Measurements from ENCODE around the gene TSR3.

The TSR3 gene

DNA sequence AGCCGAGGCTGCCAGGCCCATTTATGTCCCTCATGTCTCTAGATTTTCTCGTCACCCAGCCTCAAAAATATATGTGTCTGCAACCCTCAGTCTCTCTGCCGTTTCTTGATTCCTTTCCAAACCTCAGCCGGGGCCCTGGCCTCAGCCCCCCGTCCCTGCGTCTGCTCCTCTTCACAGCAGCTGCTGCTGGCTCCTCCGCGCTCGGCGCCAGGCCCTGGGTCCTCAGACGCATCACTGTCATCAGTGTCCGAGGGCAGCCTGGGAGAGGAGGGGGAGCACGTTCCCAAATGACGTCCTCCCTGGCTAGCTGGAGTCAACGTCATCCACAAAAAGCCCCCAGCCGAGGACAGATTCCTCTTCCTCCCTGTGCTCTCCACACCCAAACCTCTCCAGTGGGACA is 2.3 kb downstream of the TSR3 start:
- H3K4me1 ChIP-seq (ENCODE audit: insufficient read depth, low read length) = peaks cover 49% of the 10 kb centered on the region
- no peak for ATAC-seq (ENCODE audit: insufficient read depth, low read depth)
- no peak overlapping the region for H3K4me3 ChIP-seq (ENCODE audit: low read depth in 1 of 2, low read length in 2 of 2)
- 0 out of 2 replicates have a peak overlapping the region, but pooled peaks have one; percentile 4 for H3K4me2 ChIP-seq (ENCODE audit: insufficient read depth, low read length)
- peaks cover 35% of the 10 kb centered on the region for H3K36me3 ChIP-seq (ENCODE audit: insufficient read depth, low read length)
- H4K20me1 ChIP-seq (ENCODE audit: insufficient read depth, low read length) = peaks cover 27% of the 10 kb centered on the region
- no peak overlapping the region for H3K27ac ChIP-seq (ENCODE audit: low read length)
- peaks cover 48% of the 10 kb centered on the region for H3K79me2 ChIP-seq (ENCODE audit: insufficient read depth, low read length)
- TF ChIP-seq EZH2 (IDR thresholded peaks at IDR 0.05; ENCODE audit: borderline replicate concordance, low read depth, low read length, severe bottlenecking) = no peak
- H3K27me3 ChIP-seq (ENCODE audit: insufficient read depth, low read length, poor library complexity) = no peaks in the 10 kb centered on the region
- DNase-seq = no peak
- H2AFZ ChIP-seq (ENCODE audit: low read depth, low read length) = no peak overlapping the region
- H3K9ac ChIP-seq (ENCODE audit: low read depth, low read length) = no peak overlapping the region
- no peaks in the 10 kb centered on the region for H3K9me3 ChIP-seq (ENCODE audit: insufficient read depth, low read length, severe bottlenecking)

DNA sequence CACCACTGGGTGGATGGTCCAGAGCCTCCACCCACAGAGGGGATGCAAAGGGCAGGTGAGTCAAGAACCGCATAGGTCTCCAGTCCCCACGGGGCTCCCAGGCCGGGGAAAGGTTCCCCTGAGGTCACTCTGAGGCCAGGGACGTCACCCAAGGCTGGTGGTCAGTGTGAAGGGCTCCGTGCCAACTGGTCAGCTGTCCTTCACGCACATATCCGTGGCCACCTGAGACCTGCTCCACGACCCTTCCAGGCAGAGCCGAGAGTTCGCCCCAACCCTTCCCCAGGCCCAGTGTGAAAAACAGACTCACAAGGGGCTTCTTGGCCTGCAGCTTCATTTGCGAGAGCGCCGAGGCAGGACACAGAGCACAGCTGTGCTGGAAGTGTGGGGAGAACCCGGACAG is 2.8 kb downstream of the TSR3 start:
- Histone ChIP-seq H3K27ac (ENCODE audit: low read length) (no peak overlapping the region), H2AFZ (ENCODE audit: low read depth, low read length) (no peak overlapping the region), H3K4me3 (ENCODE audit: low read depth in 1 of 2, low read length in 2 of 2) (no peak overlapping the region), H3K9me3 (ENCODE audit: insufficient read depth, low read length, severe bottlenecking) (no peaks in the 10 kb centered on the region), H3K36me3 (ENCODE audit: insufficient read depth, low read length) (peaks cover 35% of the 10 kb centered on the region), H3K4me2 (ENCODE audit: insufficient read depth, low read length) (no peak overlapping the region), H3K27me3 (ENCODE audit: insufficient read depth, low read length, poor library complexity) (no peaks in the 10 kb centered on the region), H3K9ac (ENCODE audit: low read depth, low read length) (no peak overlapping the region), H3K4me1 (ENCODE audit: insufficient read depth, low read length) (peaks cover 50% of the 10 kb centered on the region), H3K79me2 (ENCODE audit: insufficient read depth, low read length) (peaks cover 44% of the 10 kb centered on the region), H4K20me1 (ENCODE audit: insufficient read depth, low read length) (peaks cover 24% of the 10 kb centered on the region)
- TF ChIP-seq, protein P1, sequence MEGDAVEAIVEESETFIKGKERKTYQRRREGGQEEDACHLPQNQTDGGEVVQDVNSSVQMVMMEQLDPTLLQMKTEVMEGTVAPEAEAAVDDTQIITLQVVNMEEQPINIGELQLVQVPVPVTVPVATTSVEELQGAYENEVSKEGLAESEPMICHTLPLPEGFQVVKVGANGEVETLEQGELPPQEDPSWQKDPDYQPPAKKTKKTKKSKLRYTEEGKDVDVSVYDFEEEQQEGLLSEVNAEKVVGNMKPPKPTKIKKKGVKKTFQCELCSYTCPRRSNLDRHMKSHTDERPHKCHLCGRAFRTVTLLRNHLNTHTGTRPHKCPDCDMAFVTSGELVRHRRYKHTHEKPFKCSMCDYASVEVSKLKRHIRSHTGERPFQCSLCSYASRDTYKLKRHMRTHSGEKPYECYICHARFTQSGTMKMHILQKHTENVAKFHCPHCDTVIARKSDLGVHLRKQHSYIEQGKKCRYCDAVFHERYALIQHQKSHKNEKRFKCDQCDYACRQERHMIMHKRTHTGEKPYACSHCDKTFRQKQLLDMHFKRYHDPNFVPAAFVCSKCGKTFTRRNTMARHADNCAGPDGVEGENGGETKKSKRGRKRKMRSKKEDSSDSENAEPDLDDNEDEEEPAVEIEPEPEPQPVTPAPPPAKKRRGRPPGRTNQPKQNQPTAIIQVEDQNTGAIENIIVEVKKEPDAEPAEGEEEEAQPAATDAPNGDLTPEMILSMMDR (IDR thresholded peaks at IDR 0.05; ENCODE audit: borderline replicate concordance, extremely low read depth, low read length, poor library complexity, severe bottlenecking) = no peak
- TF ChIP-seq EZH2 (IDR thresholded peaks at IDR 0.05; ENCODE audit: borderline replicate concordance, low read depth, low read length, severe bottlenecking) = no peak
- DNase-seq (no peak), ATAC-seq (ENCODE audit: insufficient read depth, low read depth) (no peak)

DNA sequence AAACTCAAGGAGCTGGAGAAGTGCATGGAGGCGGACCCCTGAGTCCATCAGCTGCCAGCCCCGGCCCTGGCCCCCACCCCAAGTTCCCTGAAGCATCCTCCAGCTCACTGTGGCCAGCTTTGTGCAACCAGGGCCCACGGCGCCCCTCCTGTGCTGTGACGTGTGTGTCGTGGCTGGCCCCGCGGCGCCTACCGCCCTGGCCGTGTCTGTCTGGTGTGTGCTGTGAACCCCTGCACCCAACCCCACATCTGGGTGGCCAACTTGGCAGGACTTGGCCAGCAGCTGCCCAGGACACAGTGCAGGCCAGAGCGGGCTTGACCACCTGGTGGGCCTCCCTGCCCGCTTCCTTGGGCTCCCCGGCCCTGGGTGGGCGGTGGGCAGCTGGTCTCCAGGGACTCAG is 3.2 kb downstream of the TSR3 start:
- H3K79me2 ChIP-seq (ENCODE audit: insufficient read depth, low read length) = peaks cover 39% of the 10 kb centered on the region
- no peak overlapping the region for H3K27ac ChIP-seq (ENCODE audit: low read length)
- no peak overlapping the region for H3K4me2 ChIP-seq (ENCODE audit: insufficient read depth, low read length)
- TF ChIP-seq, protein P1 (IDR thresholded peaks at IDR 0.05; ENCODE audit: borderline replicate concordance, extremely low read depth, low read length, poor library complexity, severe bottlenecking) = no peak
- TF ChIP-seq EZH2 (IDR thresholded peaks at IDR 0.05; ENCODE audit: borderline replicate concordance, low read depth, low read length, severe bottlenecking) = no peak
- peaks cover 24% of the 10 kb centered on the region for H4K20me1 ChIP-seq (ENCODE audit: insufficient read depth, low read length)
- no peak overlapping the region for H2AFZ ChIP-seq (ENCODE audit: low read depth, low read length)
- ATAC-seq (ENCODE audit: insufficient read depth, low read depth) = no peak
- H3K36me3 ChIP-seq (ENCODE audit: insufficient read depth, low read length) = peaks cover 35% of the 10 kb centered on the region
- no peaks in the 10 kb centered on the region for H3K9me3 ChIP-seq (ENCODE audit: insufficient read depth, low read length, severe bottlenecking)
- H3K27me3 ChIP-seq (ENCODE audit: insufficient read depth, low read length, poor library complexity) = no peaks in the 10 kb centered on the region
- no peak overlapping the region for H3K4me3 ChIP-seq (ENCODE audit: low read depth in 1 of 2, low read length in 2 of 2)
- peaks cover 50% of the 10 kb centered on the region for H3K4me1 ChIP-seq (ENCODE audit: insufficient read depth, low read length)
- H3K9ac ChIP-seq (ENCODE audit: low read depth, low read length) = no peak overlapping the region
- DNase-seq = no peak

DNA sequence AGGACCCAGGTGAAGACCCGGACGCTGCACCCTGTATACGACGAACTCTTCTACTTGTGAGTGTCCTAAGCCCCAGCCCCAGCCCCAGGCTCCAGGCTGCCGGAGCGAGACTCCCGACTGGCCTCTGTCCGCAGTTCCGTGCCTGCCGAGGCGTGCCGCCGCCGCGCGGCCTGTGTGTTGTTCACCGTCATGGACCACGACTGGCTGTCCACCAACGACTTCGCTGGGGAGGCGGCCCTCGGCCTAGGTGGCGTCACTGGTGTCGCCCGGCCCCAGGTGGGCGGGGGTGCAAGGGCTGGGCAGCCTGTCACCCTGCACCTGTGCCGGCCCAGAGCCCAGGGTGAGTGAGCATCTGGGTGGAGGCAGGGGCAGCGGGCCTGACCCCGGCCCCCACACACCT is 3.7 kb downstream of the TSR3 start:
- Histone ChIP-seq H3K79me2 (ENCODE audit: insufficient read depth, low read length) (peaks cover 34% of the 10 kb centered on the region), H3K9me3 (ENCODE audit: insufficient read depth, low read length, severe bottlenecking) (no peaks in the 10 kb centered on the region), H4K20me1 (ENCODE audit: insufficient read depth, low read length) (peaks cover 27% of the 10 kb centered on the region), H3K4me3 (ENCODE audit: low read depth in 1 of 2, low read length in 2 of 2) (no peak overlapping the region), H3K36me3 (ENCODE audit: insufficient read depth, low read length) (peaks cover 35% of the 10 kb centered on the region), H2AFZ (ENCODE audit: low read depth, low read length) (no peak overlapping the region), H3K9ac (ENCODE audit: low read depth, low read length) (no peak overlapping the region), H3K27me3 (ENCODE audit: insufficient read depth, low read length, poor library complexity) (no peaks in the 10 kb centered on the region), H3K27ac (ENCODE audit: low read length) (no peak overlapping the region), H3K4me1 (ENCODE audit: insufficient read depth, low read length) (peaks cover 50% of the 10 kb centered on the region), H3K4me2 (ENCODE audit: insufficient read depth, low read length) (no peak overlapping the region)
- ATAC-seq (ENCODE audit: insufficient read depth, low read depth) (no peak), DNase-seq (no peak)
- TF ChIP-seq, protein P1 (IDR thresholded peaks at IDR 0.05; ENCODE audit: borderline replicate concordance, extremely low read depth, low read length, poor library complexity, severe bottlenecking) = no peak
- TF ChIP-seq EZH2 (IDR thresholded peaks at IDR 0.05; ENCODE audit: borderline replicate concordance, low read depth, low read length, severe bottlenecking) = no peak

All from DND-41 (cell line).